ENCODE measurements around the gene HK2. TPM values are rescaled to one million over a fixed set of nuclear protein-coding genes. Genes with fewer than 3 reads are reported as not detected.
"Not testable (repeated sequence)": the region's sequence is repeated elsewhere in the genome, so short reads cannot be mapped to it uniquely, and the experiment has no call there.

HK2 gene
- total RNA-seq, 1 experiment from 2014 or later: 43.8 TPM

GRCh38 chr2:74895001-74895400 is 61.1 kb downstream of the HK2 start:
- Histone ChIP-seq H3K36me3 (ENCODE audit: low read depth, low read length) (peaks cover 34% of the 10 kb centered on the region), H3K27ac (ENCODE audit: low read length) (peak overlapping the region; percentile 99), H4K20me1 (ENCODE audit: low read length) (no peaks in the 10 kb centered on the region), H3K27me3 (ENCODE audit: low read length) (no peaks in the 10 kb centered on the region), H3K4me1 (ENCODE audit: insufficient read depth, low read length) (peaks cover 38% of the 10 kb centered on the region), H3K9me3 (ENCODE audit: low read length) (no peaks in the 10 kb centered on the region), H3K4me2 (ENCODE audit: low read length) (no peak overlapping the region), H3F3A (ENCODE audit: low read length, unreplicated experiment) (peaks cover 8% of the 10 kb centered on the region), H3K4me3 (ENCODE audit: low read length) (no peak overlapping the region), H2AFZ (ENCODE audit: low read length) (no peak overlapping the region), H3K9me2 (replicated peaks; ENCODE audit: low read length) (no peaks in the 10 kb centered on the region), H3K9ac (ENCODE audit: low read length) (peak overlapping the region; percentile 81; the same call in 1 of the 2 replicates), H3K79me2 (ENCODE audit: low read length) (no peaks in the 10 kb centered on the region)
- ChIA-PET POLR2A (ENCODE audit: unreplicated experiment) (no interaction called here), CTCF (no interaction called here)
- intact Hi-C loops (cut with micrococcal nuclease): no loop called here
- no peak for TF ChIP-seq CTCF (conservative IDR thresholded peaks at IDR 0.05; ENCODE audit: low read depth, low read length)
- no peak for TF ChIP-seq EZH2phosphoT487 (IDR thresholded peaks at IDR 0.05; ENCODE audit: borderline replicate concordance, low read length)
- TF ChIP-seq EZH2 (IDR thresholded peaks at IDR 0.05; ENCODE audit: low read length, unreplicated experiment): no peak
- DNase-seq (no peak), ATAC-seq (no peak)
- BruUV-seq (replicated peaks): no TSS peak

- Histone ChIP-seq H3K9me2 (replicated peaks; ENCODE audit: low read length) (no peaks in the 10 kb centered on the region), H3K79me2 (ENCODE audit: low read length) (no peaks in the 10 kb centered on the region), H3K9ac (ENCODE audit: low read length) (no peak overlapping the region), H3K27ac (ENCODE audit: low read length) (no peak overlapping the region; the same call in 1 of the 2 replicates), H3K4me2 (ENCODE audit: low read length) (no peak overlapping the region), H3K36me3 (ENCODE audit: low read depth, low read length) (peaks cover 27% of the 10 kb centered on the region), H3K4me1 (ENCODE audit: insufficient read depth, low read length) (peaks cover 38% of the 10 kb centered on the region), H2AFZ (ENCODE audit: low read length) (no peak overlapping the region), H3K9me3 (ENCODE audit: low read length) (no peaks in the 10 kb centered on the region), H4K20me1 (ENCODE audit: low read length) (no peaks in the 10 kb centered on the region), H3F3A (ENCODE audit: low read length, unreplicated experiment) (peaks cover 8% of the 10 kb centered on the region), H3K27me3 (ENCODE audit: low read length) (no peaks in the 10 kb centered on the region), H3K4me3 (ENCODE audit: low read length) (no peak overlapping the region)
- ChIA-PET CTCF (no interaction called here), POLR2A (ENCODE audit: unreplicated experiment) (no interaction called here)
- TF ChIP-seq EZH2phosphoT487 (IDR thresholded peaks at IDR 0.05; ENCODE audit: borderline replicate concordance, low read length) (no peak), CTCF (conservative IDR thresholded peaks at IDR 0.05; ENCODE audit: low read depth, low read length) (no peak), EZH2 (IDR thresholded peaks at IDR 0.05; ENCODE audit: low read length, unreplicated experiment) (no peak)
- DNase-seq (no peak), ATAC-seq (no peak)
- intact Hi-C loops (cut with micrococcal nuclease): no loop called here
- no TSS peak for BruUV-seq (replicated peaks)
Observed at GRCh38 chr2:74896232-74896631, 62.3 kb downstream of the HK2 start.

- H3K9me2 ChIP-seq (replicated peaks; ENCODE audit: low read length); H3K4me1 ChIP-seq (ENCODE audit: insufficient read depth, low read length); DNase-seq; H3K4me2 ChIP-seq (ENCODE audit: low read length); H3K4me3 ChIP-seq (ENCODE audit: low read length); BruUV-seq (replicated peaks); ATAC-seq; H3K27ac ChIP-seq (ENCODE audit: low read length); H4K20me1 ChIP-seq (ENCODE audit: low read length); H3K79me2 ChIP-seq (ENCODE audit: low read length); H2AFZ ChIP-seq (ENCODE audit: low read length); intact Hi-C loops (cut with micrococcal nuclease); H3K9me3 ChIP-seq (ENCODE audit: low read length); H3K27me3 ChIP-seq (ENCODE audit: low read length); H3K9ac ChIP-seq (ENCODE audit: low read length); POLR2A ChIA-PET (ENCODE audit: unreplicated experiment); H3F3A ChIP-seq (ENCODE audit: low read length, unreplicated experiment): not testable (repeated sequence)
- CTCF ChIA-PET: interaction anchor here (0.8 kb wide), 1 partner anchor 28 kb away, joined by 4 read pairs; no protein-coding TSS in a partner anchor
- H3K36me3 ChIP-seq (ENCODE audit: low read depth, low read length): peaks cover 20% of the 10 kb centered on the region
Observed at GRCh38 chr2:74900225-74900624, 66.3 kb downstream of the HK2 start.
